HG02623 (cell line): Measurements from ENCODE around the gene CLEC6A.
A peak's percentile ranks its signal among the peaks of the same experiment; 100 is the strongest.
"Not testable (repeated sequence)": the region's sequence is repeated elsewhere in the genome, so short reads cannot be mapped to it uniquely, and the experiment has no call there.

ENCODE experiments used
- ATAC-seq: cut with Tn5 transposase; IDR thresholded peaks from one replicate; pipeline ENCODE4 v1.9.1; 2021; ENCODE audit warnings: moderate library complexity; ENCODE audit not compliant: unreplicated experiment

Gene CLEC6A

GRCh38 chr12:8493084-8493483 is 37.3 kb downstream of the CLEC6A start:
- ATAC-seq = peak; percentile 99

GRCh38 chr12:8495671-8496070 is 39.9 kb downstream of the CLEC6A start:
- ATAC-seq = not testable (repeated sequence)

GRCh38 chr12:8496074-8496473 is 40.3 kb downstream of the CLEC6A start:
- ATAC-seq = not testable (repeated sequence)

- no peak for ATAC-seq
Measured at GRCh38 chr12:8499616-8500015, 43.9 kb downstream of the CLEC6A start.

GRCh38 chr12:8501720-8502119 is 46.0 kb downstream of the CLEC6A start:
- ATAC-seq = no peak

- ATAC-seq = no peak
Measured at GRCh38 chr12:8504351-8504750, 48.6 kb downstream of the CLEC6A start.

GRCh38 chr12:8507596-8507995 is 51.8 kb downstream of the CLEC6A start:
- no peak for ATAC-seq

GRCh38 chr12:8508223-8508622 is 52.5 kb downstream of the CLEC6A start:
- no peak for ATAC-seq

- no peak for ATAC-seq
Measured at GRCh38 chr12:8508910-8509841, 53.4 kb downstream of the CLEC6A start.

- ATAC-seq = no peak
Measured at GRCh38 chr12:8513256-8513655, 57.5 kb downstream of the CLEC6A start, which contains the start of gene CLEC4D. CLEC4D (plus strand) TSS chr12:8513503; CDS start chr12:8513733, 230 bp downstream.

GRCh38 chr12:8517971-8518370 is 62.2 kb downstream of the CLEC6A start:
- no peak for ATAC-seq

- no peak for ATAC-seq
Measured at GRCh38 chr12:8519171-8519570, 63.4 kb downstream of the CLEC6A start.

- no peak for ATAC-seq
Measured at GRCh38 chr12:8527250-8528130, 71.7 kb downstream of the CLEC6A start.
